ENCODE measurements around the gene HNRNPD.
A peak's percentile ranks its signal among the peaks of the same experiment; 100 is the strongest.
"Not testable (repeated sequence)": the region's sequence is repeated elsewhere in the genome, so short reads cannot be mapped to it uniquely, and the experiment has no call there.

Gene HNRNPD, protein sequence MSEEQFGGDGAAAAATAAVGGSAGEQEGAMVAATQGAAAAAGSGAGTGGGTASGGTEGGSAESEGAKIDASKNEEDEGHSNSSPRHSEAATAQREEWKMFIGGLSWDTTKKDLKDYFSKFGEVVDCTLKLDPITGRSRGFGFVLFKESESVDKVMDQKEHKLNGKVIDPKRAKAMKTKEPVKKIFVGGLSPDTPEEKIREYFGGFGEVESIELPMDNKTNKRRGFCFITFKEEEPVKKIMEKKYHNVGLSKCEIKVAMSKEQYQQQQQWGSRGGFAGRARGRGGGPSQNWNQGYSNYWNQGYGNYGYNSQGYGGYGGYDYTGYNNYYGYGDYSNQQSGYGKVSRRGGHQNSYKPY

DNA sequence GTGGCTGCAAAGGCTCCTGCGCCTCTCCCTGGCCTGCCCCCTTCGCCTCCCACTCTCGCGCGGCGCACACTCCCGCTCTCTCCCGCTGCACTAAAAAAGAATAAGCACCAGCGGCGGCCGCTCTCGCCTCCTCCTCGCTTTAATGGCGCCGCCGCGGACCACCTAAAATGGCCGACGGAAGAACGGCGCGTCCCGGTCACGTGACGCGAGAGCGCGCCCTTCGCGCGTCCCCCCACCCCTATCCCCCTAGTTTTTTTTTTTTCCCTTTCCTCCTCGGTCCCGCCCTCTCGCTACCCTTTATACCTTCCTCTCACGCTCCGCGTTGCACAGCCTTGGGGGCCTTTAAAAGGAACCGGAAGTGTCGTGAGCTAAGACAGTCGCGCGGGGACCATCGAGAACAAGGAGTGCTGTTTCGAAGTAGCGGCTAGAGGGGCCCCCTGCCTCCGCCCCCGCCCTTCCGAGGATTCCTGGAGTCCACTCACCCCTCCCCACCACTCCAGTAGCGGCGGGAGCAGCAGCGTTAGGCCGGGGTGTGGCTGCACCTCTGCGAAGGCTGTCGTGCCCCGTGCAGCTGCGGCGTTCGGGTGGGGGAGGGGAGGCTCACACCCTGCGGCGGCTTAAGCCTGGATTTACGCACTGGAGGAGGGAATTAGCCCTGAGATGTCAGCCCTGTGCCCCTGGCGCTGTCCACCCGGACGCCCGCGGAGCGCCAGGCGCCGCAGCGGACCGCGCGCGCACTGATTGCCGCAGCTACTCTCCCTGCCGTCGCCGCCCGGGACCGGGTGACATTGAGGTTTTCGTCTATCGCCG is at the start of gene HNRNPD:
Gene HNRNPD (minus strand): TSS at position 176 of the 810 bp plus-strand sequence. CDS start 313 bp downstream, outside the sequence.
- peak; percentile 90 for DNase-seq (ENCODE audit: low read depth in 2 of 2)

DNA sequence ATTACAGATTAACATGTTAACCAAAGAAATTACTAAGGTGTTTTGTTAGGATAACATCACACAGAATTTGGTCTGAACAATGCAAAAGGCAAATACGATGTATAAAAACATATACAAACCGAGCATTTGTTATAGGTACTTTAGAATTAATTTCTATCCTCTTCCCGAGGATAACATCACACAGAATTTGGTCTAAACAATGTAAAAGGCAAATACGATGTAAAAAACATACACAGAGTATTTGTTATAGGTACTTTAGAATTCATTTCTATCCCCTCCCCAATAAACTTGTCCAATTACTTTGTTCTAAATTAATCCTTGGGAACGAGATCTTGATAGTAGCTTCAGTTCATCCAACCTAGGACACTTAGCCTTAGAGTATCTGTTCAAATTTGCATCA is 48.8 kb upstream of the HNRNPD start:
- DNase-seq (ENCODE audit: low read depth in 2 of 2) = no peak

DNA sequence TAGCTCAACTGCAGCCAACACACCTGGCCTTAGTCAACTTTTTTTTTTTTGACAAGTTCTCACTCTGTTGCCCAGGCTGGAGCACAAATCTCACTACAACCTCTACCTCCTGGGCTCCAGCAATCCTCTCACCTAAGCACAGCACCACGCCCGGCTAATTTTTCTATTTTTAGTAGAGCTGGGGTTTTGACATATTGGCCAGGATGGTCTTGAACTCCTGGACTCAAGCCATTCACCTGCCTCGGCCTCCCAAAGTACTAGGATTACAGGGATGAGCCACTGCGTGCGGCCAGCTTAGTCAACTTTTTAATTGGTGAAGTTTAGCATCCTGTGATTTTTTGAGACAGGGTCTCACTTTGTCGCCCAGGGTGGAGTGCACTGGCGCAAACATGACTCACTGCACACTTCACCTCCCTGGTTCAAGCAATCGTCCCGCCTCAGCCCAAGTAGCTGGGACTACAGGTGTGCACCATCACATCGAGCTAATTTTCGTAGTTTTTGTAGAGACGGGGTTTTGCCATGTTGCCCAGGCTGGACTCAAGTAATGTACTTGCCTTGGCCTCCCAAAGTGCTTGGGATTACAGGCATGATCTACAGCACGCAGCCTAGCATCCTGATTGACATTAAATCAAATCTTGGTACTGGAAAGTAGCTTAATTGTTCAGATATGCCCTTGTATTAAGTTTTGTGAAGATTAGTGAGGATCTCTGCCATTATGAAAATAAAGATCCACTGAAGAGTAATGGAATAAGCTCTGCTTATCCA is 48.2 kb upstream of the HNRNPD start:
- no peak for DNase-seq (ENCODE audit: low read depth in 2 of 2)

DNA sequence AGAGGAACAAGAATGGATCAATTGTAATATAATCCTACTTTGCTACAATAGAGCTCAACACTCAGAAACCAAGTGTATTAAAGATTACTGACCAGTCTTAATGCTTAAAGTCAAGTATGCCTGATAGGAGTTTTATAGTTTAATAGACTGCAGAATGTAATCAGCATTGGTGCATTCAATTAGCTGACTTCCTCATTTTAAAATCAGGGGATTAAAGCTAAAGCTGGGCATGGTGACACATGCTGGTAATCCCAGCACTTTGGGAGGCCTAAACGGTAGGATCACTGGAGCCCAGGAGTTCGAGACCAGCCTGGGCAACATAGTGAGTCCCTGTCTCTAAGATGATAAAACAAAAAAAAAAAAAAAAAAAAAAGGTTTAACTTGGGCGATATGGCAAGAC is 45.7 kb upstream of the HNRNPD start:
- no peak for DNase-seq (ENCODE audit: low read depth in 2 of 2)

DNA sequence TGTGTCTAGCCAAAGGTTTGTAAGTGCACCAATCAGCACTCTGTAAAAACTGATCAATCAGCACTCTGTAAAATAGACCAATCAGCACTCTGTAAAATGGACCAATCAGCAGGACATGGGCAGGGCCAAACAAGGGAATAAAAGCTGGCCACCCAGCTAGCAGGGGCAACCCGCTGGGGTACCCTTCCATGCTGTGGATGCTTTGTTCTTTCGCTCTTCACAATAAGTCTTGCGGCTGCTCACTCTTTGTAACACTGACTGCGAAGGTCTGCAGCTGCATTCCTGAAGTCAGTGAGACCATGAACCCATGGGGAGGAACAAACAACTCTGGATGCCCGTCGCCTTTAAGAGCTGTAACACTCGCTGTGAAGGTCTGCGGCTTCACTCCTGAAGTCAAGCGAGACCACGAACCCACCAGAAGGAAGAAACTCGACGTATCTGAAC is 42.2 kb upstream of the HNRNPD start:
- no peak for DNase-seq (ENCODE audit: low read depth in 2 of 2)

DNA sequence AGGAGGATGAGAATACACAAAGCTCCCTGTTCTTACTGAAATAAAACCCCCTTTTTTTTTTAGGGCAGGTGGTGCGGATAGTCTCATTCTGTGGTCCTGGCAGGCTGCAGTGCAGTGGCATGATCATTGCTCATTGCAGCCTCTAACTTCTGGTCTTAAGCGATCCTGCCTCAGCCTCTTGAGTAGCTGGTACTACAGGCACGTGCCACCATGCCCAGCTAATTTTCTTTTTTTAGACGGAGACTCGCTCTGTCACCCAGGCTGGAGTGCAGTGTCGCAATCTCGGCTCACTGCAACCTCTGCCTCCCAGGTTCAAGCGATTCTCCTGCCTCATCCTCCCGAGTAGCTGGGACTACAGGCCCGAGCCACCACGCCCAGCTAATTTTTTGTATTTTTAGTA is 41.3 kb upstream of the HNRNPD start:
- DNase-seq (ENCODE audit: low read depth in 2 of 2) = not testable (repeated sequence)

DNA sequence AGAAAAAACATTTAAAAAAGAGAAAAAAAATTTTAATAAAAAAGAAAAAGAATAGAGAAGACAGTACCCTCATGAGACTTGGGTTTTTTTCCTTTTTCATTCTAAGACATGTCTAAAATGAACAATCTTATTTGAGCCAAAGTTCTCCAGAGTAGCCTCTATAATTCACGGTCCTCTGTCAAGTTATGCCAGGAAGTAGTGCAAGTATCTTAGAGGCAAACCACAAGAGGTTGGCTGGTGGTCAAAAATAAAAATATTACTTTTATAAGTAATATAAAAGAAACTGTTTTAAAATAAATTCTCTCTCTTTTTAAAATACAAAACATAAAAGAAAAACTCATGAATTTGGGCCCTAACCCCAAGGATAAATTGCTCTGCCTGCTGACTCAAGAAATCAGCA is 29.9 kb upstream of the HNRNPD start:
- DNase-seq (ENCODE audit: low read depth in 2 of 2) = no peak

DNA sequence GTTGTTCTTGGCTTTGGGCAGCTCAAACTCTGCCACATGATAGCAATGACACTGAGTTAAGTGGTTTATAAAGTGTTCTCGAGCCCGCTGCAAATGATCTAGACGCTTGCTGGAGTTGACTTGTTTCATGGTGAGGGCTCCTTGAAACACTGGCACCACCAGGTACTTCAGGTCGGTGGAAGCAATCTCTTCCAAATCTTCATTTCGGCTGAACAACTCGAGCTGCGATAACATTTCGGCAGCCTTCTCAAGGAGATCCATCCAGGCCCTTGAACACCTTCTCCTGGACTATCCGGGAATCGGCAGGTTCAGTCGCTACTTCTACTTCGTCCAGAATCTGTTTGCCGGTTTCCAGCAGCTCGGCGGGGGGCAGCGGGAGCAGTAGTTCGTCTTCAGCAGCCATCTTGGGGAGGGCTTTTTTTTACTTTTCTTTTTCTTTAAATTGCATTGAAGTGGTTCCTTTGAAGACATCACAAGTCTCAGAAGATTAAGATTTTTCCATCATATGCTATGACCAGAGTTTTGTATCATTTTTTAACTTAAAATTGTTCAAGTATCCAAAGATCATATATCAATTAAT is 28.5 kb upstream of the HNRNPD start:
- no peak for DNase-seq (ENCODE audit: low read depth in 2 of 2)

DNA sequence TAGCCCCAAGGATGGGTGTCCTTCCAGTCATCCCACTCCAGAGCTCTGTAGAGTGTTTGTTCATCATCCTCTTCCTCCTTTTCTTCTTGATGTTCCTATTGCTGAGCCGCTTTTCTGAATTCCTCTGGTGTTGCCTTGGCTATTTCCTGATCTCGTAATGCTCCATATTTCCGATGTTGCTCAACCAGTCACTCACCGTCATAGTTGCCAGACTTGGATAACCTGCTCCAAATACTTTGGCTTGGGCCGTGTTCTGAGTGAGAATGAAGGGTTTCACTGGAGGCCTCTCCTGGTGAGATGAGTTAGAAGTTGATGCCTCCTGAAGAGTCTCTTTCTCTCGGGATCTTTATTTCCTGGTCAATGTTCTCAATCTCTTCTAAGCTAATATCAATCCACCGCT is 27.8 kb upstream of the HNRNPD start:
- DNase-seq (ENCODE audit: low read depth in 2 of 2) = no peak

DNA sequence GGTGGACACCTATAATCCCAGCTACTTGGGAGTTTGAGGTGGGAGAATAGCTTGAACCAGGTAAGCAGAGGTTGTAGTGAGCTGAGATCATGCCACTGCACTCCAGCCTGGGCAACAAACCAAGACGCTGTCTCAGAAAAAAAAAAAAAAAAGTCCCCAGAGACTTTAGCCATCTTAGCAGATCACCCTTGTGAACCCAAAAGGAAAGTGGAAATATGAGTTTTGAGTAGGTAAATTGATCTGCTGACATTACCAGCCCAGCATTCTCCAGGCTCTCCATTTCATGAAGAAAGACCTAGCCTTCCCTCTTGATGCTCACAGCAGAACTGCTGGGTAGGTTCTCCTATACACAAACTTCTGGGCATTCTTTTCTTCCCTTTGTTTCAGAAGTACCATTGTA is 24.5 kb upstream of the HNRNPD start:
- DNase-seq (ENCODE audit: low read depth in 2 of 2) = no peak

DNA sequence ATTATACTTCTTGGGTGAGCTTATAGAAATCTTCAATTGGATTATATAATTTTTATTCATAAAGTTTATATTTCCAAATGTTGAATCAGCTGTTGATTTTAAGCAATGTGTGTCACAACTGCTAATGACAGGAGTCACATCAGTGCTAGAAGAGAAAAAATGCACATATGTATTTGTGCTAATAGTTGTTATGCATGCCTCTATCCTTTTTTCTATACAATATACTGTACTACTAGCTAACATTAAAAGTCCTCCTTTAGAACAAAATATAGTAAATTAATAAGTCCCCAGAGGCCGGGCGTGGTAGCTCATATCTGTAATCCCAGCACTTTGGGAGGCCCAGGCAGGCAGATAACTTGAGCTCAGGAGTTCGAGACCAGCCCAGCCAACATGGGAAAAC is 23.7 kb upstream of the HNRNPD start:
- no peak for DNase-seq (ENCODE audit: low read depth in 2 of 2)

DNA sequence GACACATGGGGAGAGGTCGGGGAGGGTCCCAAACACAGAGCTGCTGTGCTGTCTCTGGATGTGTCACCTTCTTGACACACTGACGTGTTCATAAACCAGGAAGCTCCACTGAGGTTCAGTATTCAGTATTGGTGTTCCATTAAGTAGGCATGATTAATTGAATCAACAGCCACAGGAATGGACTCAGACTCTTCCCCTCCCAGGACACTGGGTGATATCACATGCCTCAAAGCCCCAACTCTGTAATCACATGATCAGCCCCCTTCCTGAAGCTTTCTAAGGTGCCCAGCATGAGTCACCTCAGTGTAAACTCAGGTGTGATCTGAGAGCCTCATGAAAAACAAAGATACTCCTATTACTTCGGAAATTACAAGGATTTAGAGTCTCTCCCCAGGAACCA is 21.1 kb upstream of the HNRNPD start:
- no peak for DNase-seq (ENCODE audit: low read depth in 2 of 2)

DNA sequence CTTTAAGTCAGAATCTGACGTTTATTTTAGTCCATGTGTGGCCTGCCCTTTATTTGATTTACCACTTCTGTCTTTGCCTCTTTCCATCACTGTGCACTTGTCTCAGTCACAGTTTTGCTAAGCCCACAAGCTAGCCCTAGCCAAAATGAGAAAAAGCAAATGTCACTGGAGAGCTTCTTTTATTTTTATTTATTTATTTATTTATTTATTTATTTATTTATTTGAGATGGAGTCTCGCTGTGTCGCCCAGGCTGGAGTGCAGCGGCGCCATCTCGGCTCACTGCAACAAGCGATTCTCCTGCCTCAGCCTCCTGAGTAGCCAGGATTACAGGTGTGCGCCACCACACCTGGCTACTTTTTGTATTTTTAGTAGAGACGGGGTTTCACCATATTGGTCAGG is 16.3 kb upstream of the HNRNPD start:
- DNase-seq (ENCODE audit: low read depth in 2 of 2) = not testable (repeated sequence)

DNA sequence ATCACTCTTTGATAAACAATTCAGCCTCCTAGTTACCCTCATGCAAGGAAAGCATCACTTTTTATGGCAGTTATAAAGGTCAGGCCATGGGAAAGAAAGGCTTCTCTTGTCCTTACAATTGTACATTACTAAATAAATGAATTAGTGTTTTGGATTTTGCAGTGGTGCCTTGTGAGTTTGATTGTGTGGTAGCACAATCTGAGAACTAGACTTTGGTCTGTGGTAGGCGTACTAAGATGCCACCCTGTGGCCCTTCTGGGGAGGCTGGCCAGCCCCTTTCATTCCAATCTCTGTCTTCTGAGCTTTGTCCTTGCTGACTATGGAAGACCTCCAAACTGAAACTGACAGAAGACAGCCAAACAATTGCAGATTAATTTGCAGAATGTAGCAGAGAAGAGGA is 14.6 kb upstream of the HNRNPD start:
- DNase-seq (ENCODE audit: low read depth in 2 of 2) = no peak

DNA sequence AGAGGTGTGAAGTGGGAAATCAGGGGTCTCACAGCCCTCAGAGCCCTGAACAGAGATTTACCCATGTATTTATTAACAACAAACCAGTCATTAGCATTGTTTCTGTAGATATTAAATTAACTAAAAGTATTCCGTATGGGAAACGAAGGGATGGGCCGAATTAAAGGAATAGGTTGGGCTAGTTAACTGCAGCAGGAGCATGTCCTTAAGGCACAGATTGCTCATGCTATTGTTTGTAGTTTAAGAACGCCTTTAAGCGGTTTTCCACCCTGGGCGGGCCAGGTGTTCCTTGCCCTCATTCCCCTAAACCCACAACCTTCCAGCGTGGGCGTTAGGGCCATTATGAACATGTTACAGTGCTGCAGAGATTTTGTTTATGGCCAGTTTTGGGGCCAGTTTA is 12.5 kb upstream of the HNRNPD start:
- DNase-seq (ENCODE audit: low read depth in 2 of 2) = not testable (repeated sequence)

DNA sequence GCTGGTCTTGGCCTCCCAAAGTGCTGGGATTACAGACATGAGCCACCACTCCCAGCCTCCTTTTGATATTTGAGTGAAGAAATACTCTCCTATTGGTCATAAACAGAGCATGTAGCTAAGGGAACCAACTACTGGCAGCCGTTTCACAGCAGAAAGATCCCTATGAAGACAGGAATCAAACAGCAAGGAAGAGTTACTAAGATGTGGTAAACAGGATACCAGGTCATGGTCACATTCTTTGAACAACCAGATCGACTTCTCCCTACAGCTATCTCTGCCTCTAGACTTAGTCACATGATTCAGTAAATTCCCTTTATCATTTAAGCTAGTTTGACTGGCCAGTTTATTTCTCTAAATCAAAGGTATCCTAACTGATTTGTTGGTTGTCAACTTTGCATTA is 9.0 kb upstream of the HNRNPD start:
- no peak for DNase-seq (ENCODE audit: low read depth in 2 of 2)

DNA sequence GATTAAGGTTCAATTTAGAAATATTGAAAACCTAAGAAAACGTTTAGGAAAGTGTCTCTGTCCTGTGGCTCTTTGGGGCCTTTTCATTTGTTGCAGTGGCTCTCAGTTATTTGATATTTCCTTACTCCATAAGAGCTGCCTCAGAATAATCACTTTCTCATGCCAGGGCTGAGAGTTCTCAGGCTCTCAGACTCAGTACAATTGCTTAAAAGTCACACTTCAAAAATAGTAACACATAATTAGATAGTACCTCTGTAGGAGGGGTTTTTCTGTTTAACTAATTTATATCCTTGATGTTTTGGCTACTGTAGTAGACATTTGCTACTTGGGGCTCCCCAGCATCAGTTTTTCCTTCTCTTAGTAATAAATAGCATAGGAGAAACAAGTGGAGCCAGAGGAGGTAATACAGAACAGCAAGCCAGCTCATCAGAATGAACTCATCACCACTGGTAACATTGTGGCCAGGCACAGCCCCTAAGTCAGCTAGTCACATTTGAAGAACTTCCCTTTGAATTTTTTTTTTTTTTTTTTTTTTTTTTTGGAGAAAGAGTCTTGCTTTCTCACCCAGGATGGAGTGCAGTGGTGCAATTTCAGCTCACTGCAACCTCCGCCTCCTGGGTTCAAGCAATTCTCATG is 8.0 kb upstream of the HNRNPD start:
- DNase-seq (ENCODE audit: low read depth in 2 of 2) = no peak

DNA sequence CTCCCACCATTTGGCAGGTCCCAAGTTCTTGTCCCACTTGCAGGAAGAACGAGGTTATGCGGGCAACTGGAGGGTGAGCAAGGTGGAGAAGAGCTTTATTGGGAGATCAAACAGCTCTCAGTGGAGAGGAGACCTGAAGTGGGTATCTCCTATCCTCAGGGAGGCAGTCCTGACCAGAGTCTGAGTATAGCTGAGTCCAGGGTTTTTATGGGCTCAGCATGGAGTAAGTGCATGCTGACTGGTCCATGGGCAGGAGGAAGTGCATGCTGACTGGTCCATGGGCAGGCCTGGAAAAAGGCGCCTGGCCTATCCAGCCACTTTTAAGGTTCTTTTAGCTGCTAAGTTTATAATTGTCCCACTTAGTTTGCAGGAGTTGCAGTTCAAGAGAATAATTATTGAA is 7.4 kb upstream of the HNRNPD start:
- no peak for DNase-seq (ENCODE audit: low read depth in 2 of 2)

DNA sequence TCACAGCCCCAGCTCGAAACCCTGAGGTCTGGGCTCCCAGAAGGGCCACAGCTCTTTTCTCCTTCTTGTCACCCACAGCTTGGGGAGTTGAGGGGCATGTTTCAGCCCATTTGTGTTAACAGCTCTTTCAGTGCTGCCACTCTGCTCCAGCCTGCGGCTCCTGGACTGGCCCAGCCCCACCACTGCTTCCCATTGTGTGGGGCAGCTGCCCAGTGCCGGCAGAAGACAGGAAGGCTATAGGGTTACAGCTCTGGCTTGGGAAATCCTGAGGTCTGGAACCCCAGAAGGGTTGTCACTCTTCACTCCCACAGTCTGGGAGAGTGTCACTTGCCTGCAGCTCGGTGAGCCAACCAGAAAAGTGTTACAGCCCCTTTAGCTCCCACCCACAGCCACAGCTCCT is 7.0 kb upstream of the HNRNPD start:
- no peak for DNase-seq (ENCODE audit: low read depth in 2 of 2)

DNA sequence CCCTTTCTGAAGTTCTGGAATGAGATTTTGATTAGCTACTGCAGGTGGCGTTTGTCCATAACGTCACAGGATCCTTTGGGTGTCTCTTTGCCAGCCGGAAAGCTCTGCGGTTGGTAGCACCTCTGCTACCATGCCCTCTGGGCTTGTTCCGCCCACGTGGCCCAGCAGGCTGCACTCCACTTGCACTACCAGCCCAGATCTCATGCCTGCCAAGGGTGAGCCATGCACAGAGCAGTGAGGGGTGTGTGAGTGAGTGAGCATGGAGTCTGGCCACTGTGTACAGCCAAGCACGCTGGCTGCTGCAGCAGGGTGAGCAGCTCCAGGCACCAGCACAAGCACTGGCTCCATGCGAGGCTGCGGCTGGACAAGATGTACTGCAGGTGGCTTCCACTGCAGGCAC is 6.6 kb upstream of the HNRNPD start:
- no peak for DNase-seq (ENCODE audit: low read depth in 2 of 2)

DNA sequence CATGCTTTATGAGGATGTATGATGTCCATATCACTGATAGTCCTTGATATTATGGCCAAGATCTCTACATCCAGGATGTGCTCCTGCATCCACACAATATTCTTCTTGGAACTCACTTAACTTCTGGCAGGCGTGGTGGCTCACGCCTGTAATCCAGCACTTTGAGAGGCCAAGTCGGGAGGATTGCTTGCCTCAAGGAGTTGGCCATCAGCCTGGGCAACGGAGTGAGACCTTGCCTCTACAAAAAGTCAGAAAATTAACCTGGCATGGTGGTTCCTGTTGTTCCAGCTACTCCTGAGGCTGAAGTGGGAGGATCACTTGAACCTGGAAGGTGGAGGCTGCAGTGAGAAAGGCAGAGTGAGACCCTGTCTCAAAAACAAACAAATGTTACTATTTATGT is 2.3 kb upstream of the HNRNPD start:
- DNase-seq (ENCODE audit: low read depth in 2 of 2) = no peak

DNA sequence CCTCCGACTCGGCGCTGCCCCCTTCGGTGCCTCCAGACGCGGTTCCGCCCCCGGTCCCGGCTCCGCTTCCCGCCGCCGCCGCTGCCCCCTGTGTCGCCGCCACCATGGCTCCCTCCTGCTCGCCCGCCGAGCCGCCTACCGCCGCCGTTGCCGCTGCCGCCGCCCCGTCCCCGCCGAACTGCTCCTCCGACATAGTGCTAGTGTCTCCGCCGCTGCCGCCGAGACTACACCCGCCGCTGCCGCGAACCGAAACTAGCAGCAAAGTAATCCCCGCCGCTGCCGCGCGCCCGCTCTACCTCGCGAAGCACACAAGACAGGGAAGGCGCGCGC is 340 bp downstream of the HNRNPD start:
- DNase-seq (ENCODE audit: low read depth in 2 of 2) = no peak

Data from stimulated activated CD8-positive, alpha-beta memory T cell treated with anti-CD3 and anti-CD28 coated beads, Interleukin-7, amount 100 ng/mL, for 4 hours (primary cell).